DOHH2 (cell line): Measurements from ENCODE around the gene RBM20.

ENCODE experiments used
- EZH2phosphoT487 ChIP-seq: fragments of 200-600 bp; sonication (generic); IDR thresholded peaks from 2 replicates; pipeline ENCODE4 v1.6.1; 2017; ENCODE audit warnings: borderline replicate concordance, mild to moderate bottlenecking, antibody characterized with exemption, low read length, moderate library complexity, mixed read lengths
- TF ChIP-seq, protein P1 (sequence below): fragments of 200-600 bp; sonication (generic); IDR thresholded peaks from one replicate; pipeline ENCODE4 v1.5.1; 2014; ENCODE audit warnings: antibody characterized with exemption, mild to moderate bottlenecking, low read depth, low read length; ENCODE audit not compliant: poor library complexity, severe bottlenecking

DNA sequence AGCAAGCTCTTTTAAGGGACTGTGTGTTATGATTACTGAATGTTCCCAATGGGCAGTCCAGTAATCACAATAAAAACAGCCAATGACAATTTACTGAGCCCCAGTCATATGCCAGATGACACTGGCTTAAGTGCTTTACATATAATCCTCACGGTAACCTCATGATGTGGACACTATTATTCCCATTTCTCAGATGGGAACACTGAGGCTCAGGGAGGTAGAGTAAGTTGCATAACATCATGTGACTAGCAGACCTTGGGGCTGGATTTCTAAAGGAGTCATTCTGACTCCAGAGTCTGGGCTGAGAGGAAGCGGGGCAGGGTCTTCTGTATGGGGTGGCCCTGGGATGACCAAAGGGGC lies 7.6 kb upstream of the RBM20 start:
- TF ChIP-seq, protein P1, sequence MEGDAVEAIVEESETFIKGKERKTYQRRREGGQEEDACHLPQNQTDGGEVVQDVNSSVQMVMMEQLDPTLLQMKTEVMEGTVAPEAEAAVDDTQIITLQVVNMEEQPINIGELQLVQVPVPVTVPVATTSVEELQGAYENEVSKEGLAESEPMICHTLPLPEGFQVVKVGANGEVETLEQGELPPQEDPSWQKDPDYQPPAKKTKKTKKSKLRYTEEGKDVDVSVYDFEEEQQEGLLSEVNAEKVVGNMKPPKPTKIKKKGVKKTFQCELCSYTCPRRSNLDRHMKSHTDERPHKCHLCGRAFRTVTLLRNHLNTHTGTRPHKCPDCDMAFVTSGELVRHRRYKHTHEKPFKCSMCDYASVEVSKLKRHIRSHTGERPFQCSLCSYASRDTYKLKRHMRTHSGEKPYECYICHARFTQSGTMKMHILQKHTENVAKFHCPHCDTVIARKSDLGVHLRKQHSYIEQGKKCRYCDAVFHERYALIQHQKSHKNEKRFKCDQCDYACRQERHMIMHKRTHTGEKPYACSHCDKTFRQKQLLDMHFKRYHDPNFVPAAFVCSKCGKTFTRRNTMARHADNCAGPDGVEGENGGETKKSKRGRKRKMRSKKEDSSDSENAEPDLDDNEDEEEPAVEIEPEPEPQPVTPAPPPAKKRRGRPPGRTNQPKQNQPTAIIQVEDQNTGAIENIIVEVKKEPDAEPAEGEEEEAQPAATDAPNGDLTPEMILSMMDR, result no peak
- TF ChIP-seq EZH2phosphoT487, result no peak
